AG09309 (cell line): ENCODE data around the gene CD52.
"Not testable (repeated sequence)": the region's sequence is repeated elsewhere in the genome, so short reads cannot be mapped to it uniquely, and the experiment has no call there.

Experiments used
- DNase-seq: peaks from one replicate; pipeline ENCODE4 v3.0.0-alpha.2; 2010; ENCODE audit warnings: low read depth
- H3K4me3 ChIP-seq: 2 replicates; pipeline ENCODE4 v1.5.1; 2011; ENCODE audit warnings: mild to moderate bottlenecking, low read depth, low read length, moderate library complexity; ENCODE audit not compliant: control insufficient read depth
- TF ChIP-seq, protein P1 (sequence below): IDR thresholded peaks from 2 replicates; pipeline ENCODE4 v1.5.1; 2011; ENCODE audit warnings: mild to moderate bottlenecking, low read depth, low read length, inconsistent platforms; ENCODE audit not compliant: insufficient read depth, control insufficient read depth; ENCODE audit errors: missing control alignments

The CD52 gene

DNA sequence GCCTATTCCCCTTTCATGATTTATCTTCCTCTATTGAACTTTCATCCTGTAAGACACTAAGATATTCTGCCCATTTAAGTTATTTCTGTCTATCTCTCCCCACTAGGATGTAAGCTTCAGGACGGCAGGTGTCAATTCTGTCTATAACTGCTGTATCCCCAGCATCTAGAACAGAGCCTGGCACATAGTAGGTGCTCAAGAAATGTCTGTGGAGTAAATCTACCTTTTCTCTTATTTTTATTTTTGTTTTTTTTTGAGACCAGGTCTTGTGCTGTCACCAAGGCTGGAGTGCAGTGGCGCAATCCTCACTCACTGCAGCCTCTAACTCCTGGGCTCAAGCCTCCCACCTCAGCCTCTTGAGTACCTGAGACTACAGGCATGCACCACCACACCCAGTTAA is 5.6 kb downstream of the CD52 start:
- DNase-seq: no peak
- TF ChIP-seq, protein P1, sequence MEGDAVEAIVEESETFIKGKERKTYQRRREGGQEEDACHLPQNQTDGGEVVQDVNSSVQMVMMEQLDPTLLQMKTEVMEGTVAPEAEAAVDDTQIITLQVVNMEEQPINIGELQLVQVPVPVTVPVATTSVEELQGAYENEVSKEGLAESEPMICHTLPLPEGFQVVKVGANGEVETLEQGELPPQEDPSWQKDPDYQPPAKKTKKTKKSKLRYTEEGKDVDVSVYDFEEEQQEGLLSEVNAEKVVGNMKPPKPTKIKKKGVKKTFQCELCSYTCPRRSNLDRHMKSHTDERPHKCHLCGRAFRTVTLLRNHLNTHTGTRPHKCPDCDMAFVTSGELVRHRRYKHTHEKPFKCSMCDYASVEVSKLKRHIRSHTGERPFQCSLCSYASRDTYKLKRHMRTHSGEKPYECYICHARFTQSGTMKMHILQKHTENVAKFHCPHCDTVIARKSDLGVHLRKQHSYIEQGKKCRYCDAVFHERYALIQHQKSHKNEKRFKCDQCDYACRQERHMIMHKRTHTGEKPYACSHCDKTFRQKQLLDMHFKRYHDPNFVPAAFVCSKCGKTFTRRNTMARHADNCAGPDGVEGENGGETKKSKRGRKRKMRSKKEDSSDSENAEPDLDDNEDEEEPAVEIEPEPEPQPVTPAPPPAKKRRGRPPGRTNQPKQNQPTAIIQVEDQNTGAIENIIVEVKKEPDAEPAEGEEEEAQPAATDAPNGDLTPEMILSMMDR: no peak
- H3K4me3 ChIP-seq: no peak overlapping the region

DNA sequence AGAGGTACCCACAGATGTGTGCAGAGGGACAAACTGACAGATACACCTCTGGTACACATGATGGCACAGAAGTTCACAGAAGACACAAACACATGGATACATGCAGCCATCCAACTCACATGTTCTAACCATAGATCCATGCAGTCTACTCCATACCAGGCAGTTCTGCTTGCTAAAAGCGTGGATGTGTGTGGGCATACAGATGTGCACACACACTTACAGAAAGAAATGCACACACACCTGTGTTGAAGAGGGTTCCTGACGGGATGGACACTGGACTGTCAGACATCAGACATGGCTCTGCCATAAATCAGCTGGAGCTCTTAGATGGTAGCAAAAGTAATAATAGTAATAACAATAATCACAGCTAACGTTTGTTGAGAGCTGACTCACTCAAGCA is 6.8 kb downstream of the CD52 start:
- DNase-seq: no peak
- TF ChIP-seq, protein P1: no peak

DNA sequence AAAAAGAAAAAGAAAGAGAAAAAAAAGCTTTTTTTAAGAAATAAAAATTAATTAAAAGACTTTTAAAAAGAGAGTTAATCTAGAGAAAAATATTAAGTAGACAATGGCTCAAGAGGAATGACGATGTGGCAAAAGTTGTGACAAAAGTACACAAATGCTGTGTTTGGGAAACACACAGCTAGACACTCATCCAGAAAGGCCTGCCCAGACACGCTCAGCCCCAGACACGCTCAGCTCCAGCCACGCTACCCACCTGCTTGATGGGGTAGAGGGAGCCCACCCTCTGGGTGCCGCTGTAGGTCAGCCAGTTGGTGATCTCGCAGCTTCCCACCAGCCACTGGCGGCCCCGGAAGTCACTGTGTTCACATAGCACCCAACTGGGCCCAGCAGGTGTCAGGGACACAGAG is 10.2 kb downstream of the CD52 start:
- TF ChIP-seq, protein P1: no peak
- DNase-seq: no peak
- H3K4me3 ChIP-seq: no peak overlapping the region

More for the DNA sequence above, 6.8 kb downstream of the CD52 start:
- H3K4me3 ChIP-seq: no peak overlapping the region

DNA sequence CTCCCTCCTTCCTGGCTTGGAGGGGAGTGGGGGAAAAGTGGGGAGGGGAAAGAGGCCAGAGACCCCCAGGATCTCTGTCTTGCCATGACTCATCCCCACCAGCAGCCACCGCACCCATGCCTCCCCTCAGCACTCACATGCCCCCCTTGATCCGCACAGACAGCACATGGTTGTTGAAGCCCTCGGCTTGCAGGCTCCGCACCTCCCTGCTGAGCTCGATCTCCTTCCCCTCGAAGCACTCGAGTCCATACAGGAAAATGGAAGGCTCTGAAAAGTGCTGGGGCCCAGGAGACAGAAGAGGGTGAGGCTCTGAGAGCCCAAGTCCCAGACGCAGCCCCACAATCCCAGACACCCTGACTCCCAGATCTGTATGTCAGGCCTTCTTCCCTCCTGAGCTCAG is 10.8 kb downstream of the CD52 start:
- no peak for DNase-seq
- H3K4me3 ChIP-seq: no peak overlapping the region
- TF ChIP-seq, protein P1: no peak

DNA sequence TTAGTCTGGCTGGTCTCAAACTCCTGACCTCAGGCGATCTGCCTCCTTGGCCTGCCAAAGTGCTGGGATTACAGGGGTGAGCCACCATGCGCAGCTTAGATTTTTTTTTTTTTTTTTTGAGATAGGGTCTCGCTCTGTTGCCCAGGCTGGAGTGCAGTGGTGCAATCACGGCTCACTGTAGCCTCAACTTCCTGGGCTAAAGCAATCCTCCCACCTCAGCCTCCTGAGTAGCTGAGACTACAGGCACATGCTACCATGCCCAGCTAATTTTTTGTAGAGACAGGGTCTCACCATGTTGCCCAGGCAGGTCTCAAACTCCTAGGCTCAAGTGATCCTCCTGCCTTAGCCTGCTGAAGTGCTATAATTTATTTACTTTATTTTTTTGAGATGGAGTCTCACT is 11.6 kb downstream of the CD52 start:
- DNase-seq, H3K4me3 ChIP-seq: not testable (repeated sequence)

DNA sequence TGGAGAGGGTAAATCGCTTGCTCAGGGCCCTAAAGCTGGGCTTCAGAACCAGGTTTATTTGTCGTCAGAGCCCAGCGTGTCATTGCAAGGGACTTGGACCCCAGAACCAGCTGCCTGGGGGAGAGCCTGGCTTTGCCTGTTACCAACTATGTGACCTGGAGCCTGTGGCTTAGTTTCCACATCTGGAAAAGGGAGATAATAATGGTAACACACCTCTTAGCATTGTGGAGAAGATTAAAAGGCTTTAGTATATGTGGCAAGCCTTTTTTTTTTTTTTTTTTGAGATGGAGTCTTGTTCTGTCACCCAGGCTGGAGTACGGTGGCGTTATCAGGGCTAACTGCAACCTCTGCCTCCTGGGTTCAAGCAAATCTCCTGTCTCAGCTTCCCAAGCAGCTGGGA is 12.5 kb downstream of the CD52 start:
- TF ChIP-seq, protein P1: no peak
- no peak overlapping the region for H3K4me3 ChIP-seq
- DNase-seq: no peak

DNA sequence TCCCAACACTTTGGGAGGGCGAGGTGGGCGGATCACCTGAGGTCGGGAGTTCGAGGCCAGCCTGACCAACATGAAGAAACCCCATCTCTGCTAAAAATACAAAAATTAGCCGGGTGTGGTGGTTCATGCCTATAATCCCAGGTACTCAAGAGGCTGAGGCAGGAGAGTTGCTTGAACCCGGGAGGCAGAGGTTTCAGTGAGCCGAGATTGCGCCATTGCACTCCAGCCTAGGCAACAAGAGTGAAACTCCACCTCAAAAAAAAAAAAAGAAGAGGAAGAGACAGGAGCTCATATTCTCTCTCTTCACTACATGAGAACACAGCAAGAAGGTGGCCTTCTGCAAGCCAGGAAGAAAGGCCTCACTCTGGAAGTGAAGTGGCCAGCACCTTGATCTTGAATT is 15.6 kb downstream of the CD52 start:
- not testable (repeated sequence) for DNase-seq, H3K4me3 ChIP-seq

DNA sequence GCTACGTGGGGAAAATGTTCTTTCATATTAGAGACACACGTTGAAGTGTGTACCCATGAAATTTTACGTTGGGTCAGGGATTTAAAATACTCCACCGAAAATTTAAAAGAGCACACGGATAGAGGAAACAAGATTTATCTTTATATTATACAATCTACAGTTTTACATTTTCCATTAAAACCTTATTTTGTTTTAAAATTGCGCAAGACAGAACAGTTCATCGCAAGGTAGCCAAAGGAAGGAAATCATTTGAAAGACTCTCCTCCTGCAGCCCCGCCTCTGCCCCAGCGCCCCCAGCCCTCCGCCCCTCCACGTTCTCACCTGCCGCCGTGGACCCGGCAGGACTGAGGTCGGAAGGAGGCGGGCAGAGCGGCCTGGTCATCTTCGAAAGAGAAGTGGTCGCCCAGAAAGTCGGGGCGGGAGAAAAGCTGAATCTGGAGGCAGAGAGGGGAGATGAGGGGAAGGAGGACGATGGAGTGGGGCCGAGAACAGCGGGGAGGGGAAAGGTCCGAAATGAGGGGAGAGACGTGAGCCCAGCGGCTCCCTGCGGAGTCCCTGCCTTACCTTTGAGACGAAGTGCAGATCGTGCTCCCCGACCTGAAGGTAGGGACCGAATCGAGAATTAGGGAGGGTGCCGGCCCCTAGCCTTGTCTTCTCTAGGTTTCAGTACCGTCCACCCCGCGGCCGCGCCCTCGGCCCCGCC is 18.2 kb downstream of the CD52 start:
- peak overlapping the region; percentile 34 for H3K4me3 ChIP-seq
- TF ChIP-seq, protein P1: no peak
- DNase-seq: no peak
